ENCODE data around the gene CDHR3.
A peak's percentile ranks its signal among the peaks of the same experiment; 100 is the strongest.

The CDHR3 gene

GRCh38 chr7:106064316-106064715 lies 101.3 kb downstream of the CDHR3 start:
- H3K4me1 Mint-ChIP-seq: peaks cover 76% of the 10 kb centered on the region
- DNase-seq: no peak
- peak overlapping the region; percentile 98 for H3K27ac Mint-ChIP-seq
- peaks cover 7% of the 10 kb centered on the region for H3K36me3 Mint-ChIP-seq (ENCODE audit: low read depth)
- peaks cover 13% of the 10 kb centered on the region for H3K9me3 Mint-ChIP-seq
- H3K27me3 Mint-ChIP-seq (ENCODE audit: low read depth, poor library complexity): no peaks in the 10 kb centered on the region
- no peak for TF ChIP-seq CTCF (IDR thresholded peaks at IDR 0.05)
- peak overlapping the region; percentile 29 for H3K4me3 Mint-ChIP-seq

- DNase-seq: peak; percentile 66
- Mint-ChIP-seq H3K27ac (peak overlapping the region; percentile 98), H3K27me3 (ENCODE audit: low read depth, poor library complexity) (no peaks in the 10 kb centered on the region), H3K9me3 (peaks cover 11% of the 10 kb centered on the region), H3K4me1 (peaks cover 80% of the 10 kb centered on the region), H3K4me3 (no peak overlapping the region), H3K36me3 (ENCODE audit: low read depth) (peaks cover 7% of the 10 kb centered on the region)
- TF ChIP-seq CTCF (IDR thresholded peaks at IDR 0.05): no peak
These were observed 101.9 kb downstream of the CDHR3 start for GRCh38 chr7:106064771-106065574.

GRCh38 chr7:106065575-106066500 lies 102.8 kb downstream of the CDHR3 start:
- no peak for TF ChIP-seq CTCF (IDR thresholded peaks at IDR 0.05)
- Mint-ChIP-seq H3K27ac (peak overlapping the region; percentile 98), H3K27me3 (ENCODE audit: low read depth, poor library complexity) (no peaks in the 10 kb centered on the region), H3K36me3 (ENCODE audit: low read depth) (peaks cover 7% of the 10 kb centered on the region), H3K4me3 (peak overlapping the region; percentile 11), H3K4me1 (peaks cover 89% of the 10 kb centered on the region), H3K9me3 (peaks cover 10% of the 10 kb centered on the region)
- DNase-seq: no peak

- Mint-ChIP-seq H3K4me1 (peaks cover 99% of the 10 kb centered on the region), H3K27ac (peak overlapping the region; percentile 18), H3K4me3 (no peak overlapping the region), H3K36me3 (ENCODE audit: low read depth) (no peaks in the 10 kb centered on the region), H3K27me3 (ENCODE audit: low read depth, poor library complexity) (no peaks in the 10 kb centered on the region), H3K9me3 (no peaks in the 10 kb centered on the region)
- no peak for TF ChIP-seq CTCF (IDR thresholded peaks at IDR 0.05)
- no peak for DNase-seq
These were observed 104.6 kb downstream of the CDHR3 start for GRCh38 chr7:106067678-106068077.

- Mint-ChIP-seq H3K9me3 (no peaks in the 10 kb centered on the region), H3K27ac (peak overlapping the region; percentile 40), H3K27me3 (ENCODE audit: low read depth, poor library complexity) (no peaks in the 10 kb centered on the region), H3K4me3 (no peak overlapping the region), H3K36me3 (ENCODE audit: low read depth) (no peaks in the 10 kb centered on the region), H3K4me1 (peaks cover 99% of the 10 kb centered on the region)
- DNase-seq: peak; percentile 21
- TF ChIP-seq CTCF (IDR thresholded peaks at IDR 0.05): no peak
These were observed 105.5 kb downstream of the CDHR3 start for GRCh38 chr7:106068538-106068961.
